ENCODE measurements around the gene CSRNP3.

CSRNP3 gene

DNA sequence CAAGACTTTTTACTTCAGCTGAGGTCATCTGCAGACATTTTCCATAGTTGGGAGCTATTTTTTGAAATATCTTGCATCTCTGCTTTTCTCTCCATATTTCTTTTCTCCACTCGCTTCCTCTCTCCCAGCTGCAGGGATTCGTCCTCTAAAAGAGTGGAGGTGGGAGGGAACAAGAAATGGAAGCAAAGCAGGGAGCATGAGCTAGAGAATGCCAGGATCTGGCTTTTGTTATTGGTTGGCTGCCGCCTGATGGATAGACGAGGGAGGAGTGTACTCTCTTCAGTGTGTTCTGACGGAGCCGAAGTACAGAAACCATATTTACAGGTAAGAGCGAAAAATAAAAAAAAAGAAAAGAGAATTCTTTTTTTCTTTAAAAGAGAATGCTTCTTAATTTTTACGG lies at the start of gene CSRNP3:
Gene CSRNP3, plus strand, starts transcription at position 282 of the 400 bp plus-strand sequence. CDS start 125,368 bp downstream, outside the sequence.
- DNase-seq: peak; percentile 4

DNA sequence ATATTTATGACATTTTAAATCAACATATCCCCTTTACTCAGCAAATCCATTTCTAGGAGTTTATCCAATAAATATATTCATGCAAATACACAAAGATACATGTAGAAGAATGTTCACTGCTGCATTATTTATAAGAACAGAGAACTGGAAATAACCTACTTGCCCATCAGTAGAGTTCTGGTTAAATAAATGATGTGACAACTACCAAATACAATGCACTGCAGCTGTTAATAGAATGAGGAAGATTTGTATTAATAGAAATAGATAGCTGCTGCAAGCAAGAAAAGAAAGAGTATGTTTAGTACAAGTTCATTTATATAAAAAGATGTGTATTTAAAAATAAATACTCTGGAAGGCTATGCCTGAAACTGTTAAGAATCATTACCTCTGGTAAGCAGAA lies 49.3 kb upstream of the CSRNP3 start:
- DNase-seq: no peak

GRCh38 chr2:165423081-165423480 lies 46.4 kb upstream of the CSRNP3 start:
- no peak for DNase-seq

DNA sequence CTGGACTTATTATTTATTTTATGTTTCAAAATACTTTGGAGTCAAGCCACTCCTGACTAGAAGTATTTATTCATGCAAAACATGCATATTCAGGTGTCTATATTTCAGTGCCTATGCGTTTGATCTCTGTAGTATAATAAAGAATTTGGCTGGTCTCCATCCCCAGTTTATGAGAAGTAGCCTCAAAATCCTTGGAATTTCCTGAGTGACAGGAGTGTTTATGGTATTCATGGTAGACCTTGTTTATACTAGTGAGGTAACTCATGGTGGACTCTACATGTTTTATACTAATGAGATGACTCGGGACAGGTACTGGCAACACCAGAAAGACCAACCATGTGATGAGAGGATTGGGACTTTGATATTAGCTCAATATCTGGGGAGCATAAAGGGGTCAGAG lies 43.9 kb upstream of the CSRNP3 start:
- DNase-seq: no peak

- DNase-seq: no peak
Measured at GRCh38 chr2:165427686-165428085, 41.8 kb upstream of the CSRNP3 start.

- DNase-seq: no peak
Measured at GRCh38 chr2:165428926-165429325, 40.6 kb upstream of the CSRNP3 start.

DNA sequence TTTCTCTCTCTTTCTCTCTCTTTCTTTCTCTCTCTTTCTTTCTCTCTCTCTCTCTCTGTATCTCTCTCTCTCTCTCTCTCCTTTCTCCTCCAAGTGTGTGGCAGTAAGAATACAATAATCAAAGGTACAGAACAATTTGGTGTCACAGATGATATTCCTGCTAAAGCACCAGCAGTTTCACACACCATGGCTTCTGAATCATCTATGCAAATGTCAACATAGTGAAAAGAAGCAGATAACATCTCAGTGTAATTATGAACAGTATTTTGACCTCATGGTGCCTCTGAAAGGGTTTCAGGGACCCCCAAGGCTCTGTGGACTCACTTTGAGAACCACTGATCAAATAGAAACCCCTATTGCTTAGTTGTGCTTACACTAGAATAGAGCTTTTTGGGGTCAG lies 38.5 kb upstream of the CSRNP3 start:
- DNase-seq: no peak

DNA sequence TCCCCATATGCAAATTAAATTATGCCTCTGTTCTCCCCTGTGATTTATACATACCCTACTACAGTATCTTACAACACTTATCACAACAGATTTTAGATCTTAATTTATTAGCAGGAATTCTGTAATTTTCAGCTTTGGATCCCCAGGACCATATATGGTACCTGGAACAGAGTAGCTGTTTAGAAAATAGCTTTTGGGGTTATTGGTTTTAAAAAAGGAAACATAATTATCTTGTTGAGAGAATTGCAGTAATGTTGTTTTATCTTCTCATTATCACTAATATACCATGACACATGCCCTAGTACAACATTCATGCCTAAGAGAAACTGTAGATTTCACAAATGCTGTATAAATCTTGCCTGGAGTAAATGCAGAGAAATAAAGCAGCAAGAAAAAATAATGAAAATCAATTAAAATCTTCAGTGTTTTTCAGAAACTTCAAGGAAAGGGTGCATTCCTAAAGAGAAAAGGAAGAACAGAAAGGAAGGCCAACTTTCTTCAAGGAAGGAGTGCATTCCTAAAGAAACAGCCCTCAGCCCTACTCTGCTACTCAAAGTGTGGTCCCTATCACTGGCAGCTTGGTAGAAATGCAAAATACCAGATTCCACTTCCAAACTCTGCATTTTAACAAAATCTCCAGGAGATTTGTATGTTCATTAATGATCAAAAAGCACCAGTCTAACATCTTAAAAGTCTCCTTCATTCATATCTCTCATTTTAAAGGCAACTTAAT lies 37.1 kb upstream of the CSRNP3 start:
- no peak for DNase-seq

DNA sequence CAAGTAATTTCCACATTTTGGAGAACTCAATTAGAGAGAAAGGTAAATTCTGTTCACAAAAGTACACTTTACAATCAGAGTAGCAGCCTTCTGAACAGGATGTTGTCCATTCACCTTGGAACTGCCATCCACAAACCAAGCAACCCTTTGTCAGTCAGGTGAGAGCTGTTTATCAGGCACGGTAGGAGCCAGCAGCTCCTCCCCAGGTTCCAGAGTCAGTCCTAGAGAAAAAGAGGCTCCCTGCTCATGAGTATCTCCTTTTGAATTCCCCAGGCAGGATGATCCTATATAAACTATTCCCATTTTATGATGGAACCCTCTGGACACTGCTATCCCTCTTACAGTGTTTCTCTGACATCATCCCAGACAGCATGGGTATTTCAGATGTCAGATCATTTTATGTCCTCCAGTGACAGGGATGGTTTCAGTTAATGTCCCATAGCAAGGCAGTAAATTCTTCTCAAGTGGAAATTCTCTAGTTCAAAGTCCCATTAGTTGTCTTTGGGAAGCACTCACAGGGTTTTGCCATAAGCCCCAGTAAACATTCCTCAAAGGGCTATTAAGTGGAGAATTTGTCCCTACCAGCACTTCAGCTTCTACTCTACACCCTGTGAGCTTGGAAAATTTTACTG lies 34.5 kb upstream of the CSRNP3 start:
- DNase-seq: no peak

GRCh38 chr2:165435611-165436010 lies 33.9 kb upstream of the CSRNP3 start:
- no peak for DNase-seq

- no peak for DNase-seq
Measured at GRCh38 chr2:165436559-165436958, 32.9 kb upstream of the CSRNP3 start.

DNA sequence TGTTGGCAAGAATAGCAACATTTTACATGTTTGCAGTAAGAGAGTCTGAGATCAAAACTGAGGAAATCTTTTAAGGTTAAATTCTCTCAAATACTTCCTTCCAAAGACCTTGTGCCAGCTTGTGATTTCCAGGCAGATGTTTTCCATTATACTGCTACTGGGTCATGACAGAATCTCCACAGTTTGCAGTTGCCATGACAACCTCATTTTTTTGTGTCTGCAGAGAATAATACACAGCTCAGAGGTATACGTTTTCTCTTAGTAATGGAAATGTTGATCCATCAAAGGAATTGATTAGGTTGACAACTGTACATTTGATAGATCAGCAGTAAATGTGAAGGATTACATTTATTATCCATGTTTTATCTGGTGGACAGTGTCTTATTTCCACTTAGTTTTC lies 29.1 kb upstream of the CSRNP3 start:
- no peak for DNase-seq

- DNase-seq: no peak
Measured at GRCh38 chr2:165443511-165443910, 26.0 kb upstream of the CSRNP3 start.

GRCh38 chr2:165448406-165448805 lies 21.1 kb upstream of the CSRNP3 start:
- DNase-seq: no peak

DNA sequence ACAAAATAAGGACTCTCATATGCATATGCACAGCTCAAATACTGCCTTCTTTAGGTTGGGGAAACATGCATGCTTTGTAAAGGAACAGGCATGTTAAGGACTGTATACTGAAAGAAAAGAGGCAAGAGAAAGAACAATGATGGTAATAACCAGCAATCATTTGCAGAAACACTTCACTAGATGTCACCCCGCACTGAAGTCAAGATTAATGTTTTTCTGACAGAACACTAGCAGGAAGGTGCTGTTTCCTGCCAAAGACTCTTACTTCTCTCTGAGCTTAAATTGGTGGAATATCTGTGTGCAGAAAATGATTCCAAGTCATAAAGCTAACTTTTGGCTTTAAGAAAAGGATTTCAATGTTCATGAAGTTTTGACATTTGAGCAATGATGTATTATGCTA lies 19.3 kb upstream of the CSRNP3 start:
- DNase-seq: no peak

DNA sequence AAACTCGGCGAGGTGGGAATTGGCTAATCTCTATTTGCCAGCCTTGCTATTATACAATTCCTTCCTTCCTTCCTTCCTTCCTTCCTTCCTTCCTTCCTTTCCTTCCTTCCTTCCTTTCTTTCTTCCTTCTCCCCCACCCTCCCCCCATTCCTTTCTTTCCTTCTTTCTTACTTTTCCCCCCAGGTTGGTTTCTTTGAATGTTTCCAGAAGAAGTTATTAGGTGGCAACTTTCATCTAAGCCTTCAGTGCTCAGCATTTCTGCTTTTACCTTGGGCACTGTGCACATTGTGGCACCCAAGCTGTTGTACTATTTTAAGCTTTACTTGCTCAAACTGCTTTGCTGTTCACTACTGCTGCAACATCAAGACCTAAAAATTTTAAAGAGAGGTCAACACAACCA lies 17.2 kb upstream of the CSRNP3 start:
- no peak for DNase-seq

GRCh38 chr2:165453561-165454094 lies 15.9 kb upstream of the CSRNP3 start:
- no peak for DNase-seq

- DNase-seq: no peak
Measured at GRCh38 chr2:165454905-165455304, 14.6 kb upstream of the CSRNP3 start.

GRCh38 chr2:165456027-165456426 lies 13.5 kb upstream of the CSRNP3 start:
- no peak for DNase-seq

DNA sequence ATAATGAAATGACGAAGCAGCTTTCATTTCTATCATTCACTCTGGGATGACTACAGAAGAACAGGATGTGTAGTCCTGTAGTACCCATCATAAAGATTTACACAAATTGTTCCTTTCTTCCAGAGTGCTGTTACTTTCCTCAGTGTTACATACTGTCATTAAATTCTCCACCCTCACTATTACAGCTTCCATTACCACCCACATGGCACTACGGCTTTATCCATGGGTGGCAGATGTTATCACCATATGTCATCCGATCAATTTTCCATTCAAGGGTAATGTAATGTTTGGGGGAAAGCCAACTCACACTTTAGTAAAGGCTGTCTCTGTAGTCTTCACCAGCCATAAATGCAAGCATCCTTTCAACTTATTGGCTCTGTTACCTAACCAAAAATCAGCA lies 7.1 kb upstream of the CSRNP3 start:
- no peak for DNase-seq

DNA sequence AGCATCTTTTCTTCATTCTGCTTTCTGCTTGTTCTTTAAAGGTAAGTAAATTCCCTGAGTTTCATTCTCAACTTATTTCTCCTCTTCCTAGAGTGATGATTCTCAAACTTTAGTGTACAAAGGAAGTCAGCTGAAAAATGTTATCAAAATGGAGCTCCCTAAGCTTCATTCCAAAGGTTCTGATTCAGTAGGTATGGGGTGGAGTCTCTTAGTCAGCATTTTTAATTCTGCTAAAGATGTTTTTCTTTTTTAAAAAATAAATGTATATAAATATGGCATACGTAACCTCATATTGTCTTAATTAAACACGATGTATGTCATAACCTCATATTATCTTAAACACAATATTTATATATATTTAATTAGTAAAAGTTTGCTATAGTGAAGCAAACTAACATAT lies 3.1 kb upstream of the CSRNP3 start:
- no peak for DNase-seq

DNA sequence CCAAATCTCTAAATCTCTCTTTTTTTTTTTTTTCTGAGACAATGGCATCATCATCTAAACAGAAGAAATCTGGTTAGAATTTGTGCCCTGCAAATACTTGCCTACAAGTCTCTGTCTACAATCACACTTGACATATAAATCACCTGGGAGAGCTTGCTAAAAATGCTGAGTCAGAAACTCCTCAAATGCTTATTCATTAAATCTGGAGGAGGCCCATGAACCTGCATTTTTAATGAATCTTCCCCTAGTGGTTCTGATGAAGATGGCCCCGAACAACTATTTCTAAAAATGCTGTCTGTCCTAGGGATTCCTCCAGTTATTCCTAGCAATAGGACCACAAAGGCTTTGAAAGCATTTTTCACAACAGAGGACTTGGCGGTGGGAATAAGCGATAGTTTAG lies 1.6 kb upstream of the CSRNP3 start:
- DNase-seq: no peak

DNA sequence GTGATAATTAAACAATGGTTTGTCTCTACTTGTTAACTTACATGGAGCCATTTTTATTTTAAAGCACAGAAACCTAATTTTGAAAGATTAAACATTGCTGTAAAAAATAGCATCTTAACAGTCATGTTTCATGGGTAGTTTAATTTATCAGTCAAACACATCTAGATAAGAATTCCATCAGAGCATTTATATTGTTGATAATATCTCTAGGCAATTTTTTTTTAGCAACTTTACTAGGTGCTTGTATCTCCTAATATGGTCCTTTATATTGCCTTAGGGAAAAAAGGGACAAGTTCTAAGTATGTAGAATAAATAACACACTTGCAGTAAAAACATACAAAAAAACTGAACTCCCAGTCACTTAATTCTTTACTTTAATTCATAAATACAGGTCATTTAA lies 863 bp downstream of the CSRNP3 start:
- no peak for DNase-seq

- no peak for DNase-seq
Measured at GRCh38 chr2:165471349-165471950, 2.0 kb downstream of the CSRNP3 start.

Data from GOT3 (cell line).